Stomach (tissue), 9 donors: ENCODE results near the gene MLST8. TPM values are rescaled to one million over a fixed set of nuclear protein-coding genes. Genes with fewer than 3 reads are reported as not detected.

Source experiments
- DNase-seq, 2 donors: peaks; one replicate each; pipeline versions ENCODE4 v3.0.0 to v3.0.0-alpha.2; 2013 to 2019
- H3K27ac ChIP-seq, 5 donors: fragments of 200-600 bp in 4 of 5; sonication (generic) in 4 of 5; one replicate each; pipeline ENCODE4 v1.5.1; 2013 to 2019; ENCODE audit warnings: mild to moderate bottlenecking in 1 of 5, moderate library complexity in 1 of 5
- H3K27me3 ChIP-seq, 3 donors: fragments of 200-600 bp; sonication (generic); one replicate each; pipeline ENCODE4 v1.5.1; 2017 to 2019; ENCODE audit warnings: mixed run types in 1 of 3
- H3K36me3 ChIP-seq, 4 donors: fragments of 200-600 bp; sonication (generic); 1 replicate in 3 of 4; 2 replicates in 1 of 4; pipeline ENCODE4 v1.5.1; 2016 to 2019
- H3K4me1 ChIP-seq, 4 donors: fragments of 200-600 bp; sonication (generic); one replicate each; pipeline ENCODE4 v1.5.1; 2016 to 2019
- H3K4me3 ChIP-seq, 4 donors: fragments of 200-600 bp; sonication (generic) in 3 of 4; one replicate each; pipeline ENCODE4 v1.5.1; 2016 to 2019; ENCODE audit warnings: mild to moderate bottlenecking in 1 of 4
- H3K9me3 ChIP-seq, 4 donors: fragments of 200-600 bp; sonication (generic); one replicate each; pipeline ENCODE4 v1.5.1; 2016 to 2019
- EP300 ChIP-seq: sonication (generic); formaldehyde crosslinking; IDR thresholded peaks from one replicate; pipeline ENCODE4 v1.6.1; 2017; ENCODE audit warnings: antibody characterized with exemption
- POLR2A ChIP-seq, 4 donors: fragments of 450-650 bp; IDR thresholded peaks; one replicate each; pipeline ENCODE4 v1.6.1; 2016; ENCODE audit warnings: antibody characterized with exemption in 4 of 4, control low read depth in 2 of 4, mild to moderate bottlenecking in 1 of 4, moderate library complexity in 1 of 4
- POLR2AphosphoS5 ChIP-seq, 3 donors: sonication (generic); formaldehyde crosslinking; IDR thresholded peaks; one replicate each; pipeline ENCODE4 v1.6.1; 2016; ENCODE audit warnings: antibody characterized with exemption in 3 of 3
- WGBS, 5 donors: extraction: QIAGEN DNeasy Blood & Tissue Kit in 3 of 5; methylation state at CpG; one replicate each; pipeline versions ENCODE4 v1.1.5 to v1.1.7; 2013 to 2018; 5-methylcytosine and 5-hydroxymethylcytosine counted together
- intact Hi-C: fragments of 100-400 bp; cut with DNase I; formaldehyde crosslinking; loops from one replicate; pipeline ENCODE4 v1.15.1; 2023; ENCODE audit warnings: low total_unique reads
- polyA plus RNA-seq, 3 donors: library from polyadenylated mRNA; stranded (reverse); fragments of 200-250 nt; gene quantifications; one replicate each; pipeline ENCODE4 v1.2.3, GENCODE V29; 2013
- total RNA-seq, 5 donors: library from RNA; depleted of rRNA; stranded (reverse); fragments of >200 nt; gene quantifications; one replicate each; pipeline versions ENCODE4 v1.1.0 to v1.2.3, GENCODE V29; 2014 to 2016
- TF ChIP-seq, protein P1 (sequence below), 7 experiments: fragments of 450-650 bp in 4 of 7; fragments of 200-600 bp in 3 of 7; sonication (generic) in 3 of 7; IDR thresholded peaks; one replicate each; pipeline ENCODE4 v1.5.1; 2016 to 2019; ENCODE audit warnings: antibody characterized with exemption in 7 of 7, control low read depth in 2 of 7, mild to moderate bottlenecking in 1 of 7
- donor health status: healthy with polysubstance abuse.
- donor health status: Bipolar disorder and iron deficiency.
- donor health status: healthy.

Gene MLST8
- total and polyA plus RNA-seq, 8 donors, result 7.5 to 235 (median 55.8) TPM

DNA sequence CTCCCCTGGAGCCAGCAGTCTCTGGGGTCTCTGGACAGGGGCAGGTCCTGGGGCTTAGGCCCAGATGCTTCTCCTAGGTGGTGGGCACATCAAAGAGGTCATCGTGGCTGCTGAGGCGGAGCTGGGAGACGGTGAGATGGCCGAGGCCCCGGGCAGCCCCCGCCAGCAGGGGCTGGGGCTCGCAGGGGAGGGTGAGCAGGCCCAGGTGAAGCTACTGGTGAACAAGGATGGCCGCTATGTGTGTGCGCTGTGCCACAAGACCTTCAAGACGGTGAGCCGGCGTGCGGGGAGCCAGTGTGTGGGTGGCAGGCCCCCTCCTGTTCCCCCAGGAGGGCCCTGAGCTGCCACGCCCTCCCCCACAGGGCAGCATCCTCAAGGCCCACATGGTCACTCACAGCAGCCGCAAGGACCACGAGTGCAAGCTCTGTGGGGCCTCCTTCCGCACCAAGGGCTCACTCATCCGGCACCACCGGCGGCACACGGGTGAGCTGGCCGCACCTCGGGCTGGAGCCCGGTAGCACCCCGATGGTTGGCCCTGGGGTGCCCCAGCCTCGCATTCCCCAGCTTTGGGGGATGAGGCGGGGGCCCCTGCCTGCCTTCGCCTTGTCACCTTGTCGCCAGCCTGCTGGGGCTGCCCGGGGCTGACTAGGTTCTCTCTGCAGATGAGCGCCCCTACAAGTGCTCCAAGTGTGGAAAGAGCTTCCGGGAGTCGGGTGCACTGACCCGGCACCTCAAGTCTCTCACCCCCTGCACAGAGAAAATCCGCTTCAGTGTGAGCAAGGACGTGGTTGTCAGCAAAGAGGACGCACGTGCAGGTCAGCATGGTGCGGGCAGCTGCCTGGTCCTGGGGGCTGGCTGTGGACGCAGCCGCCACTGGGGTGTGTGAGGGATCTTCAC, 27.1 kb downstream of the MLST8 start:
- no peak for DNase-seq
- Histone ChIP-seq H3K27me3 (peaks cover 5 to 30% (median 18%) of the 10 kb centered on the region in 3 donors), H3K4me1 (peaks cover 16 to 21% (median 18%) of the 10 kb centered on the region in 4 donors), H3K4me3 (no peak overlapping the region), H3K27ac (no peak overlapping the region), H3K36me3 (peaks cover 73 to 87% (median 82%) of the 10 kb centered on the region in 4 donors), H3K9me3 (no peaks in the 10 kb centered on the region)
- TF ChIP-seq, protein P1, sequence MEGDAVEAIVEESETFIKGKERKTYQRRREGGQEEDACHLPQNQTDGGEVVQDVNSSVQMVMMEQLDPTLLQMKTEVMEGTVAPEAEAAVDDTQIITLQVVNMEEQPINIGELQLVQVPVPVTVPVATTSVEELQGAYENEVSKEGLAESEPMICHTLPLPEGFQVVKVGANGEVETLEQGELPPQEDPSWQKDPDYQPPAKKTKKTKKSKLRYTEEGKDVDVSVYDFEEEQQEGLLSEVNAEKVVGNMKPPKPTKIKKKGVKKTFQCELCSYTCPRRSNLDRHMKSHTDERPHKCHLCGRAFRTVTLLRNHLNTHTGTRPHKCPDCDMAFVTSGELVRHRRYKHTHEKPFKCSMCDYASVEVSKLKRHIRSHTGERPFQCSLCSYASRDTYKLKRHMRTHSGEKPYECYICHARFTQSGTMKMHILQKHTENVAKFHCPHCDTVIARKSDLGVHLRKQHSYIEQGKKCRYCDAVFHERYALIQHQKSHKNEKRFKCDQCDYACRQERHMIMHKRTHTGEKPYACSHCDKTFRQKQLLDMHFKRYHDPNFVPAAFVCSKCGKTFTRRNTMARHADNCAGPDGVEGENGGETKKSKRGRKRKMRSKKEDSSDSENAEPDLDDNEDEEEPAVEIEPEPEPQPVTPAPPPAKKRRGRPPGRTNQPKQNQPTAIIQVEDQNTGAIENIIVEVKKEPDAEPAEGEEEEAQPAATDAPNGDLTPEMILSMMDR (IDR thresholded peaks at IDR 0.05), result no peak
- no peak for TF ChIP-seq POLR2AphosphoS5 (IDR thresholded peaks at IDR 0.05)
- no peak for TF ChIP-seq POLR2A (IDR thresholded peaks at IDR 0.05)
- no peak for TF ChIP-seq EP300
- WGBS, 5 donors, result 87 to 92% (median 91%) methylated on average over 11 to 41 of the region's 41 CpGs
- intact Hi-C loops, result no loop called here

DNA sequence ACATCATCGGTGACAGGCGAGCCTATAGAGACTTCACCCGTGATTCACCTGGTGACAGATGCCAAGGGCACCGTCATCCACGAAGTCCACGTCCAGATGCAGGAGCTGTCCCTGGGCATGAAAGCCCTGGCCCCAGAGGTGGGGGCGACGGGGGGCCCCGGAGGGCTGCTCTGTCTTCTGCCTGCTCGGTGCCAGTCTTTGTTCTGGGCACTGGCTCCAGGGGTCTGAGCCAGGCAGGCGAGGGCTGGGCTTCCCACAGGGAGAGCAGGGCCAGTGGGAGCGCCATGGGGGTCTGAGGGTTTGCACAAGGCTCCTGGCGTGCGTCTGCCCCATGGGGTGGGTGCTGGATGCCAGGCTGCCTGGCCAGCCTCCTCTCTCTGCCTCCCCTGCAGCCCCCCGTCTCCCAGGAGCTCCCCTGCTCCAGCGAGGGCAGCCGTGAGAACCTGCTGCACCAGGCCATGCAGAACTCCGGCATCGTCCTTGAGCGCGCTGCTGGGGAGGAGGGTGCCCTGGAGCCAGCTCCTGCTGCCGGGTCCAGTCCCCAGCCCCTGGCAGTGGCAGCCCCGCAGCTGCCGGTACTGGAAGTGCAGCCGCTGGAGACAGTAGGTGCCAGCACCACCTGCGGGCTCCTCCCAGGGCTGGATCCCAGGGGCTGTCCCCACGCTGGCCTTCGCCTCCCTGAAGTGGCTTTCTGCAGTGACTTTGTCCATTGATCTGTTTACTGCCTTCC, 28.0 kb downstream of the MLST8 start:
- Histone ChIP-seq H3K36me3 (peaks cover 69 to 79% (median 77%) of the 10 kb centered on the region in 4 donors), H3K27me3 (peaks cover 5 to 39% (median 26%) of the 10 kb centered on the region in 3 donors)

DNA sequence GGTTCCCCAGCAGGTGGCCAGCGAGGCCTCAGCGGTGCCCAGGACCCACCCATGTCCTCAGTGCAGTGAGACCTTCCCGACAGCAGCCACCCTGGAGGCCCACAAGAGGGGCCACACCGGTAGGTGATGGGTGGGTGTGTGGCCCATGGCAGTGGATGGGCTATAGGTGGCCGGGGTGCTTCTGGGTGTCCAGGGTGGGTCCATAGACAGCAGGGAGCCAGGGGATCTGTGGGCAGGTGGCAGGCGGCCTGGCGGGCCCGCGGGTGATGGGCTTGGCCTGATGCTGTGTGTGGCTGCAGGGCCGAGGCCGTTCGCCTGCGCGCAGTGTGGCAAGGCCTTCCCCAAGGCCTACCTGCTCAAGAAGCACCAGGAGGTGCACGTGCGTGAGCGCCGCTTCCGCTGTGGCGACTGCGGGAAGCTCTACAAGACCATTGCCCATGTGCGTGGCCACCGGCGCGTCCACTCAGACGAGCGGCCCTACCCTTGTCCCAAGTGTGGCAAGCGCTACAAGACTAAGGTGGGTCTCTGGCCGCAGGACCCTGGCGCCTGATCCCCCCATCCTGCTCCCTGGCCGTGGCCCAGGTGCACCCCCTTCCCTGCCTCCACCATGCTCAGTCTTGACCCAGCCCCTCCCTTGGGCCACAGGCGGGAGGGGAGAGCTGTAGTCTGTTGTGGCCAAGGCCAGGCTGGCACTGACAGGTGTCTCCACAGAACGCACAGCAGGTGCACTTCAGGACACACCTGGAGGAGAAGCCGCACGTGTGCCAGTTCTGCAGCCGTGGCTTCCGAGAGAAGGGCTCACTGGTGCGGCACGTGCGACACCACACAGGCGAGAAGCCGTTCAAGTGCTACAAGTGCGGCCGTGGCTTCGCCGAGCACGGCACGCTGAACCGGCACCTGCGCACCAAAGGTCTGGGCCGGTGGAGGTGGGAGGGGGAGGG, 28.9 kb downstream of the MLST8 start:
- Histone ChIP-seq H3K27me3 (peaks cover 5 to 45% (median 28%) of the 10 kb centered on the region in 3 donors), H3K4me3 (no peak overlapping the region), H3K36me3 (peaks cover 60 to 70% (median 68%) of the 10 kb centered on the region in 4 donors), H3K4me1 (peaks cover 18 to 32% (median 24%) of the 10 kb centered on the region in 4 donors), H3K27ac (no peak overlapping the region), H3K9me3 (no peaks in the 10 kb centered on the region)
- TF ChIP-seq POLR2AphosphoS5 (IDR thresholded peaks at IDR 0.05), result no peak
- TF ChIP-seq POLR2A (IDR thresholded peaks at IDR 0.05), result no peak
- TF ChIP-seq, protein P1 (IDR thresholded peaks at IDR 0.05), result no peak
- TF ChIP-seq EP300, result no peak
- no peak for DNase-seq
- WGBS, 5 donors, result 91 to 94% (median 93%) methylated on average over 31 to 51 of the region's 51 CpGs
- intact Hi-C loops, result no loop called here

More for the DNA sequence above, 28.0 kb downstream of the MLST8 start:
- no peak for DNase-seq
- Histone ChIP-seq H3K4me1 (peaks cover 18 to 26% (median 24%) of the 10 kb centered on the region in 4 donors), H3K4me3 (no peak overlapping the region), H3K27ac (no peak overlapping the region), H3K9me3 (no peaks in the 10 kb centered on the region)
- WGBS, 5 donors, result 93 to 97% (median 96%) methylated on average over 7 to 28 of the region's 28 CpGs
- TF ChIP-seq, protein P1 (IDR thresholded peaks at IDR 0.05), result no peak
- TF ChIP-seq EP300 (no peak), POLR2AphosphoS5 (IDR thresholded peaks at IDR 0.05) (no peak), POLR2A (IDR thresholded peaks at IDR 0.05) (no peak)
- intact Hi-C loops, result no loop called here
